Heart left ventricle (tissue), 16 donors: ENCODE data around the gene LAMA3. TPM values are rescaled to one million over a fixed set of nuclear protein-coding genes. Genes with fewer than 3 reads are reported as not detected.

Source experiments
- ATAC-seq, 4 donors: fragments of 200-7000 bp; cut with Tn5 transposase; one replicate each; pipeline ENCODE4 v1.9.1; 2020 to 2022; ENCODE audit warnings: moderate library complexity in 4 of 4, mild to moderate bottlenecking in 3 of 4, moderate number of reproducible peaks in 1 of 4
- DNase-seq, 5 donors: peaks; one replicate each; pipeline ENCODE4 v3.0.0-alpha.2; 2020
- H3K27ac ChIP-seq, 12 donors: fragments of 200-600 bp; sonication (generic) in 4 of 12; one replicate each; pipeline versions ENCODE4 v1.5.0 to v1.8.0; 2016 to 2022; ENCODE audit warnings: mild to moderate bottlenecking in 2 of 12
- H3K27me3 ChIP-seq, 9 donors: fragments of 200-600 bp; sonication (generic) in 2 of 9; one replicate each; pipeline versions ENCODE4 v1.5.1 to v1.8.0; 2016 to 2022; ENCODE audit warnings: mild to moderate bottlenecking in 3 of 9
- H3K36me3 ChIP-seq, 9 donors: fragments of 200-600 bp; sonication (generic) in 2 of 9; one replicate each; pipeline versions ENCODE4 v1.5.0 to v1.8.0; 2018 to 2022; ENCODE audit warnings: mild to moderate bottlenecking in 2 of 9
- H3K4me1 ChIP-seq, 12 donors: fragments of 200-600 bp; sonication (generic) in 4 of 12; one replicate each; pipeline versions ENCODE4 v1.5.0 to v1.8.0; 2016 to 2022; ENCODE audit warnings: mild to moderate bottlenecking in 3 of 12
- H3K4me3 ChIP-seq, 12 donors: fragments of 200-600 bp; sonication (generic) in 4 of 12; one replicate each; pipeline versions ENCODE4 v1.5.0 to v1.8.0; 2017 to 2022; ENCODE audit warnings: mild to moderate bottlenecking in 9 of 12, moderate library complexity in 4 of 12
- H3K9me3 ChIP-seq, 12 donors: fragments of 200-600 bp; sonication (generic) in 4 of 12; one replicate each; pipeline versions ENCODE4 v1.5.0 to v1.8.0; 2016 to 2022; ENCODE audit warnings: mild to moderate bottlenecking in 1 of 12
- CTCF ChIP-seq, 12 donors: fragments of 200-600 bp; sonication (generic) in 4 of 12; IDR thresholded peaks; one replicate each; pipeline versions ENCODE4 v1.5.0 to v1.8.0; 2018 to 2022; ENCODE audit warnings: antibody characterized with exemption in 12 of 12, mild to moderate bottlenecking in 5 of 12
- POLR2A ChIP-seq, 2 donors: fragments of 450-650 bp; IDR thresholded peaks; one replicate each; pipeline ENCODE4 v1.6.1; 2017; ENCODE audit warnings: antibody characterized with exemption in 2 of 2, mild to moderate bottlenecking in 2 of 2, moderate library complexity in 2 of 2
- WGBS, 4 donors: extraction: QIAGEN DNeasy Blood & Tissue Kit in 2 of 4; methylation state at CpG; one replicate each; pipeline versions ENCODE4 v1.1.5 to v1.1.7; 2013 to 2018; 5-methylcytosine and 5-hydroxymethylcytosine counted together
- intact Hi-C, 10 donors: fragments of 100-400 bp; cut with DNase I; formaldehyde crosslinking; loops; one replicate each; pipeline versions ENCODE4 v1.11.1 to v1.14.2; 2022
- polyA plus RNA-seq, 2 donors: library from polyadenylated mRNA; stranded (reverse); fragments of 200-250 nt; gene quantifications; one replicate each; pipeline ENCODE4 v1.2.3, GENCODE V29; 2013
- total RNA-seq, 9 donors: library from RNA; depleted of rRNA in 2 of 9; stranded (reverse); fragments of >200 nt in 2 of 9; fragmentation: NEBNext Ultra II Directional in 3 of 9; extraction: Animal tissue kit (Norgen Biotek cat#: 25700) in 3 of 9; gene quantifications; one replicate each; pipeline versions ENCODE4 v1.1.0 to v1.2.4, GENCODE V29; 2016 to 2023
- donor health status: ischemic (EF 13 %, LVEDD 7.1; RV severe dilation, severe dysfunction).
- donor health status: healthy with polysubstance abuse.
- donor health status: DM: no; HTN: yes; CAD: no.
- donor health status: DM: no; HTN: no; CAD: no.
- donor health status: ischemic (EF 25% LVEDD 6.9; RV normal size, moderate dysfunction).
- donor health status: ischemic (EF 25% LVEDD 5.7; RV mildly dilated, moderate dysfunction).
- donor health status: healthy.
- donor health status: DM: yes; HTN: yes; CAD: no.
- donor health status: ischemic (EF 35%, LVEDD 5.7; RV mildly dilated, moderate dysfunction).
- donor health status: nonischemic (EF 11% LVEDD 7.7; RV severe dilation, severe dysfunction).
- donor health status: DM: yes; HTN: yes; CAD: no.
- donor health status: PGD.
- donor health status: ischemic (EF 29% LVEDD 5.4; RV normal size, mild dysfunction).
- donor health status: nonischemic (EF 23%, LVEDD 6.1; RV moderate dilation, normal function).

Gene LAMA3
- total and polyA plus RNA-seq, 11 donors = 1.2 to 6.6 (median 3.2) TPM

GRCh38 chr18:23884681-23885375, 195.6 kb downstream of the LAMA3 start:
- Histone ChIP-seq H3K4me3 (no peak overlapping the region), H3K36me3 (peaks cover 0 to 2% (median 0%) of the 10 kb centered on the region in 9 donors), H3K4me1 (peaks cover 0 to 18% (median 4%) of the 10 kb centered on the region in 12 donors), H3K27me3 (no peaks in the 10 kb centered on the region), H3K9me3 (no peaks in the 10 kb centered on the region), H3K27ac (peak overlapping the region in 6 of 12 donors; percentile 14 to 65 (median 50))
- DNase-seq (no peak), ATAC-seq (peak in 1 of 4 donors; percentile 40)
- no peak for TF ChIP-seq CTCF (IDR thresholded peaks at IDR 0.05)
- no peak for TF ChIP-seq POLR2A (IDR thresholded peaks at IDR 0.05)
- intact Hi-C loops = no loop called here
- 88 to 93% (median 91%) methylated on average over 13 of the region's 13 CpGs for WGBS, 4 donors

DNA sequence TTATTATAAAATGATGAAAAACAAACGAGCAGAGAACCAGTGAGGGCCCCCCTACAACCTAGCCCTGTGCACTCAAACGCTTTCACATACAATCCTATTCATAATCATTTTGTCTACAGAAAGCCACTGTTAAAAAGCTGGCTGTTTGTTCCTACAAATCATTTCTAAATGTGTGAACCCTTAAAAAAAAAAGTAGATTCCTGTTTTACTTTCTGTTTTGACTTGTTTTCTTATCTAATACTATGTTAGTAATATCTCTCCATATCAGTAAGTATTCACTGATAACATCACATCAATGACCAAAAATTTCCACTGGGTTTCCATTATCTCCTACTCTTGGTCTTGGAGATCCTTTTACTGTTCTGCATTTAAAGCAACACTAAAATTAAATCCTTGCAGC, 196.5 kb downstream of the LAMA3 start:
- intact Hi-C loops = no loop called here
- Histone ChIP-seq H3K9me3 (no peaks in the 10 kb centered on the region), H3K4me1 (peaks cover 0 to 18% (median 4%) of the 10 kb centered on the region in 12 donors), H3K27me3 (no peaks in the 10 kb centered on the region), H3K36me3 (peaks cover 0 to 4% (median 0%) of the 10 kb centered on the region in 9 donors), H3K4me3 (no peak overlapping the region), H3K27ac (peak overlapping the region in 1 of 12 donors; percentile 40)
- TF ChIP-seq POLR2A (IDR thresholded peaks at IDR 0.05) = no peak
- no peak for TF ChIP-seq CTCF (IDR thresholded peaks at IDR 0.05)
- ATAC-seq (no peak), DNase-seq (no peak)
- WGBS, 4 donors = 60 to 75% (median 68%) methylated on average over 2 of the region's 2 CpGs

GRCh38 chr18:23887035-23887434, 197.8 kb downstream of the LAMA3 start:
- Histone ChIP-seq H3K36me3 (peaks cover 0 to 4% (median 0%) of the 10 kb centered on the region in 9 donors), H3K27ac (no peak overlapping the region), H3K4me3 (no peak overlapping the region), H3K4me1 (peaks cover 0 to 18% (median 4%) of the 10 kb centered on the region in 12 donors), H3K9me3 (no peaks in the 10 kb centered on the region), H3K27me3 (no peaks in the 10 kb centered on the region)
- TF ChIP-seq POLR2A (IDR thresholded peaks at IDR 0.05) (no peak), CTCF (IDR thresholded peaks at IDR 0.05) (no peak)
- intact Hi-C loops = no loop called here
- 72 to 88% (median 80%) methylated on average over 3 of the region's 3 CpGs for WGBS, 4 donors
- no peak for ATAC-seq
- DNase-seq = no peak

GRCh38 chr18:23887493-23887892, 198.2 kb downstream of the LAMA3 start:
- ATAC-seq = peak in 2 of 4 donors; percentile 44 to 48
- no peak for DNase-seq
- Histone ChIP-seq H3K27ac (no peak overlapping the region), H3K4me3 (no peak overlapping the region), H3K27me3 (no peaks in the 10 kb centered on the region), H3K36me3 (peaks cover 0 to 4% (median 0%) of the 10 kb centered on the region in 9 donors), H3K9me3 (no peaks in the 10 kb centered on the region), H3K4me1 (peaks cover 0 to 18% (median 4%) of the 10 kb centered on the region in 12 donors)
- TF ChIP-seq POLR2A (IDR thresholded peaks at IDR 0.05) (no peak), CTCF (IDR thresholded peaks at IDR 0.05) (no peak)
- intact Hi-C loops = no loop called here
- 59 to 67% (median 65%) methylated on average over 2 of the region's 2 CpGs for WGBS, 4 donors
